ENCODE results near the gene TMC4. TPM values are rescaled to one million over a fixed set of nuclear protein-coding genes. Genes with fewer than 3 reads are reported as not detected.

The TMC4 gene
- polyA plus RNA-seq, 1 of the 3 experiments (the other 2 are of a cell fraction): 2.8 TPM

DNA sequence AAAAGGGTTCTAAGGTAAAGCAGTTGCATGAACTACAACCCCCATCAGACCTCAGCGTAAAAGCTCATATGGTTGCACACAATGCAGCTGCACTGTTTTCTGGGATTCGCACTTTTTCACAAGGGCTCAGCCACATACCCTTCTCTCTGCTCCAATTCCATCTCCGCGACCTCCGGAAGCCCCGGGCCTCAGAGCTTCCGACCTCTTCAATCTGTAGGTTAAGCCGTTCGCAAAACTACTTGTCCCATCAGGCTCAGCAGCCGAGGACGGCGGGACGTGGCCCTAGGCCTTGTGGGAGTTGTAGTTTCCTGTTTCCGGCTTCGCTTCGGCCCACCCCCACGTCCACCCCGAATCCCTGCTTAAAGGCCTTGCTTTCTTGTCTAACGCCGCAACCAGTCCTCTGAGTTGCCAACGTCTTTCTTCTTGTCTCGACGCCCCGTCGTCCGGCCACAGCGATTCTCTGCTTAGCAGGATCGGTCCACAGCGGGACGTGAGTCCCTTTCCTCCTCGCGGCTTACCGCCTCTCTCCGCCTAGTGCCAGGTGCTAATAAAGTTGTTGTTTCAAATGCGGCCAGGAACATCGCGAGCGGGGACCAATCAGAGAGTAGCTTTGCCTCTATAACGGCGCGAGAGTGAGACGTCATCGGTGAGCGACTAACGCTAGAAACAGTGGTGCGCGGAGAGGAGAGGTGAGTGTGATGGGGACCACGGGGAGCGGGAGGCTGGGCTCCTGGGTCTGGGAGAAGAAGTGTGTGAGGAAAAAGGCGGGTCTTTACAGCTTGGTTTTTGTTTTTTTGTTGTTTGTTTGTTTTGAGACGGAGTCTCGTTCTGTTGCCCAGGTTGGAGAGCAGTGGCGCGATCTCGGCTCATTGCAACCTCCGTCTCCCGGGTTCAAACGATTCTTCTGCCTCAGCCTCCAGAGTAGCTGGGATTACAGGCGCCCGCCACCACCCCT, 57.6 kb downstream of the TMC4 start, which contains the start of the genes PRPF31 and TFPT (continued):
- TF ChIP-seq, protein P1, sequence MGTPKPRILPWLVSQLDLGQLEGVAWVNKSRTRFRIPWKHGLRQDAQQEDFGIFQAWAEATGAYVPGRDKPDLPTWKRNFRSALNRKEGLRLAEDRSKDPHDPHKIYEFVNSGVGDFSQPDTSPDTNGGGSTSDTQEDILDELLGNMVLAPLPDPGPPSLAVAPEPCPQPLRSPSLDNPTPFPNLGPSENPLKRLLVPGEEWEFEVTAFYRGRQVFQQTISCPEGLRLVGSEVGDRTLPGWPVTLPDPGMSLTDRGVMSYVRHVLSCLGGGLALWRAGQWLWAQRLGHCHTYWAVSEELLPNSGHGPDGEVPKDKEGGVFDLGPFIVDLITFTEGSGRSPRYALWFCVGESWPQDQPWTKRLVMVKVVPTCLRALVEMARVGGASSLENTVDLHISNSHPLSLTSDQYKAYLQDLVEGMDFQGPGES (IDR thresholded peaks at IDR 0.05; ENCODE audit: low read depth, low read length): 0 out of 2 replicates have a peak, but pooled peaks have one; percentile 31
- TF ChIP-seq MEF2A (IDR thresholded peaks at IDR 0.05; ENCODE audit: borderline replicate concordance, low read depth): no peak
- TF ChIP-seq, protein P2, sequence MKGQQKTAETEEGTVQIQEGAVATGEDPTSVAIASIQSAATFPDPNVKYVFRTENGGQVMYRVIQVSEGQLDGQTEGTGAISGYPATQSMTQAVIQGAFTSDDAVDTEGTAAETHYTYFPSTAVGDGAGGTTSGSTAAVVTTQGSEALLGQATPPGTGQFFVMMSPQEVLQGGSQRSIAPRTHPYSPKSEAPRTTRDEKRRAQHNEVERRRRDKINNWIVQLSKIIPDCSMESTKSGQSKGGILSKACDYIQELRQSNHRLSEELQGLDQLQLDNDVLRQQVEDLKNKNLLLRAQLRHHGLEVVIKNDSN (IDR thresholded peaks at IDR 0.05; ENCODE audit: borderline replicate concordance, low read depth): no peak
- no peak for TF ChIP-seq RFX5 (IDR thresholded peaks at IDR 0.05; ENCODE audit: low read length)
- TF ChIP-seq ELF1 (IDR thresholded peaks at IDR 0.05): peak; percentile 73
- peak; percentile 97 for TF ChIP-seq CHD2 (IDR thresholded peaks at IDR 0.05; ENCODE audit: low read length, partially characterized antibody)
- TF ChIP-seq NRF1 (IDR thresholded peaks at IDR 0.05; ENCODE audit: low read depth, low read length): no peak
- TF ChIP-seq FOXM1 (IDR thresholded peaks at IDR 0.05; ENCODE audit: low read depth): no peak

DNA sequence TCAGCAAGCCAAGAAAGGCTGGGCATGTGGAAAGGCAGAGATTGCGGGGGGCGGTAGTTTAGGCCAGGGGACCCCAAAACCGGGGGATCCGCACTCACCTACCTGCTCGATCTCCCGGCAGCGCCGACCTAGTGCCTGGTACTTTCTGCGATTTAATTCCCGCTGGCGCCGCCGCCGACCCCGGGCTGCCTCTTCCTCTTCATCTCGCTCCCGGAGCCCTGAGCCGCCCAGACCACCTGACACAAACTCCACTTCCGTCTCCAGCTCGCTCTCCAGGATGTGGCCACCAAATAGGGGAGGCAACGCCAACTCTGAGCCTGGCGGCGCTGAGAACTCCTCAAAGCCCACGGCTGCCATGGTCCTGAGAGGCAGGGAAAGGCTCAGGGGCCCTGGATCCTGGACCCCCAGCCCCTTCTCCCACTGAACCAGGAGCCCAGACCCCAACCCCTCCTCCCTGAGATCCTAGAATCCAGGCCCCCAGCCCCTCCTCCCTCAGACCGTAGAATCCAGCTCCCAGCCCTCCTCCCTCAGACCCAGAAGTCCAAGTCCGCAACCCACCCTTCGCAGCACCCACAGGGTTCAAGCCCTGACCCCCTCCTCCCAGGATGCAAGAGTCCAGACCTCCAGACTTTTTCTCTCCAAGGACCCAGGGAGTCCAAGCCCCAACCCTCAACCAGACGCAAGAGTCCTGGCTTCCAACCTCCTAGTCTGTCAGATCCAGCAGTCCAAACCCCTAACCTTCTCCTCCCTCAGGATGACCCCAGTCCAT, 58.4 kb downstream of the TMC4 start:
- peak overlapping the region; percentile 59; the same call in 1 of the 2 replicates for H2AFZ ChIP-seq (ENCODE audit: low read depth)
- ChIA-PET POLR2A (interaction anchor here (0.6 to 3.0 kb wide), 9 partner anchors 10 to 1484 kb away, joined by 3 to 30 read pairs (median 3); partner anchors contain the start of genes CNOT3, MYADM and RPS9), CTCF (interaction anchor here (1.4 kb wide), 1 partner anchor 45 kb away, joined by 4 read pairs; the partner anchor contains the start of gene LENG1)
- 28% methylated on average over 21 of the region's 28 CpGs for WGBS (ENCODE audit: low lambda C conversion rate)
- H3K9me3 ChIP-seq: no peaks in the 10 kb centered on the region
- peak overlapping the region; percentile 93 for H3K4me2 ChIP-seq
- H3K9ac ChIP-seq: peak overlapping the region; percentile 80
- H3K4me1 ChIP-seq (ENCODE audit: control insufficient read depth in 1 of 2, insufficient read depth in 2 of 2, low read depth in 1 of 2, low read length in 1 of 2): peaks cover 0 to 14% of the 10 kb centered on the region in 2 experiments; a peak in 1 of 4 replicates
- H3F3A ChIP-seq (replicated peaks; ENCODE audit: insufficient read depth): no peaks in the 10 kb centered on the region
- no peaks in the 10 kb centered on the region for H3K9me2 ChIP-seq
- H3K27me3 ChIP-seq (ENCODE audit: insufficient read depth): no peaks in the 10 kb centered on the region
- H3K79me2 ChIP-seq (ENCODE audit: insufficient read depth): peaks cover 49% of the 10 kb centered on the region
- peak overlapping the region; percentile 74 to 78 for H3K4me3 ChIP-seq (ENCODE audit: low read depth in 2 of 2, low read length in 1 of 2)
- peak overlapping the region in 1 of 2 experiments; percentile 92; a peak in 2 of 4 replicates for H3K27ac ChIP-seq (ENCODE audit: low read depth in 2 of 2, low read length in 1 of 2)
- DNase-seq: peak; percentile 52
- H4K20me1 ChIP-seq (ENCODE audit: insufficient read depth): peaks cover 2% of the 10 kb centered on the region; the same call in 1 of the 2 replicates
- TF ChIP-seq YY1 (IDR thresholded peaks at IDR 0.05; ENCODE audit: low read depth) (no peak), POLR2AphosphoS5 (IDR thresholded peaks at IDR 0.05; ENCODE audit: low read depth, low read length) (no peak), GATA2 (CRISPR knock-in tag; IDR thresholded peaks at IDR 0.05) (no peak), NFIC (IDR thresholded peaks at IDR 0.05; ENCODE audit: borderline replicate concordance) (no peak), GABPA (IDR thresholded peaks at IDR 0.05; ENCODE audit: low read depth) (peak; percentile 53), ELF1 (IDR thresholded peaks at IDR 0.05) (peak; percentile 35; the same call in 1 of the 2 replicates)
- TF ChIP-seq, protein P2 (IDR thresholded peaks at IDR 0.05; ENCODE audit: borderline replicate concordance, low read depth): peak; percentile 58; the same call in 1 of the 2 replicates
- TF ChIP-seq, protein P3, sequence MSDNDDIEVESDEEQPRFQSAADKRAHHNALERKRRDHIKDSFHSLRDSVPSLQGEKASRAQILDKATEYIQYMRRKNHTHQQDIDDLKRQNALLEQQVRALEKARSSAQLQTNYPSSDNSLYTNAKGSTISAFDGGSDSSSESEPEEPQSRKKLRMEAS (IDR thresholded peaks at IDR 0.05; ENCODE audit: low read depth): no peak; the same call in 1 of the 2 replicates
- H3K36me3 ChIP-seq (replicated peaks in 1 of 2; ENCODE audit: control insufficient read depth in 1 of 2, insufficient read depth in 2 of 2, low read length in 1 of 2): peaks cover 17 to 18% of the 10 kb centered on the region in 2 experiments

Other genes starting within 250 kb of the TMC4 start
- gene CACNG8, start 210.2 kb downstream of the TMC4 start, polyA plus RNA-seq (2012; rRNA removed): 1.1 and 1.3 TPM in 2 replicates
- 0.96 and 1.2 TPM in 2 replicates for gene CACNG6, start 181.5 kb downstream of the TMC4 start, polyA plus RNA-seq (2012; rRNA removed)
- gene VSTM1, start 109.3 kb downstream of the TMC4 start, polyA plus RNA-seq (2012; rRNA removed): 0.10 and 0.24 TPM in 2 replicates
- not detected in 2 replicates for gene TARM1, start 91.8 kb downstream of the TMC4 start, polyA plus RNA-seq (2012; rRNA removed)
- gene OSCAR, start 72.4 kb downstream of the TMC4 start, polyA plus RNA-seq (2012; rRNA removed): 0.97 and 1.2 TPM in 2 replicates
- gene NDUFA3, start 70.3 kb downstream of the TMC4 start, polyA plus RNA-seq (2012; rRNA removed): 71.5 and 87.0 TPM in 2 replicates
- gene TFPT, start 57.5 kb downstream of the TMC4 start, polyA plus RNA-seq (2012; rRNA removed): 39.8 and 49.7 TPM in 2 replicates
- gene PRPF31, start 57.4 kb downstream of the TMC4 start, polyA plus RNA-seq (2012; rRNA removed): 72.2 and 81.0 TPM in 2 replicates
- gene CNOT3, start 35.4 kb downstream of the TMC4 start, polyA plus RNA-seq (2012; rRNA removed): 7.1 and 14.2 TPM in 2 replicates
- gene LENG1, start 13.4 kb downstream of the TMC4 start, polyA plus RNA-seq (2012; rRNA removed): 7.7 and 11.4 TPM in 2 replicates
- gene MBOAT7, start 16.4 kb upstream of the TMC4 start, polyA plus RNA-seq (2012; rRNA removed): 65.4 and 80.8 TPM in 2 replicates
- gene TSEN34, start 18.1 kb upstream of the TMC4 start, polyA plus RNA-seq (2012; rRNA removed): 82.1 and 84.1 TPM in 2 replicates
- 3,441 and 3,815 TPM in 2 replicates for gene RPS9, start 27.7 kb upstream of the TMC4 start, polyA plus RNA-seq (2012; rRNA removed)
- gene LILRB3, start 49.8 kb upstream of the TMC4 start, polyA plus RNA-seq (2012; rRNA removed): not detected in 2 replicates
- not detected in 2 replicates for gene LILRA6, start 69.6 kb upstream of the TMC4 start, polyA plus RNA-seq (2012; rRNA removed)
- gene LILRB5, start 84.1 kb upstream of the TMC4 start, polyA plus RNA-seq (2012; rRNA removed): not detected in 2 replicates
- not detected in 2 replicates for gene LILRB2, start 108.0 kb upstream of the TMC4 start, polyA plus RNA-seq (2012; rRNA removed)
- not detected in 2 replicates for gene LILRA5, start 140.0 kb upstream of the TMC4 start, polyA plus RNA-seq (2012; rRNA removed)
- not detected in 2 replicates for gene LILRA4, start 166.0 kb upstream of the TMC4 start, polyA plus RNA-seq (2012; rRNA removed)
- not detected in 2 replicates for gene LAIR1, start 191.8 kb upstream of the TMC4 start, polyA plus RNA-seq (2012; rRNA removed)
- gene TTYH1, start 242.3 kb upstream of the TMC4 start, polyA plus RNA-seq (2012; rRNA removed): 0.05 and 0.21 TPM in 2 replicates

Data from SK-N-SH (cell line).